22Rv1 (cell line): ENCODE measurements around the gene SPATA9.

Source experiments
- H3K27ac ChIP-seq: fragments of 450-650 bp; 2 replicates; pipeline ENCODE4 v1.5.1; 2017
- CTCF ChIP-seq: fragments of 450-650 bp; IDR thresholded peaks from 2 replicates; pipeline ENCODE4 v1.5.1; 2017; ENCODE audit warnings: mild to moderate bottlenecking
- ZFX ChIP-seq: fragments of 450-650 bp; IDR thresholded peaks from 2 replicates; pipeline ENCODE4 v1.6.1; 2017; ENCODE audit warnings: antibody characterized with exemption, borderline replicate concordance

Gene SPATA9

GRCh38 chr5:95704150-95704549 lies 21.4 kb upstream of the SPATA9 start:
- no peak overlapping the region for H3K27ac ChIP-seq

GRCh38 chr5:95701074-95701473 lies 18.3 kb upstream of the SPATA9 start:
- TF ChIP-seq ZFX: no peak
- TF ChIP-seq CTCF: no peak
- H3K27ac ChIP-seq: no peak overlapping the region

More at GRCh38 chr5:95704150-95704549, 21.4 kb upstream of the SPATA9 start:
- TF ChIP-seq ZFX: no peak
- TF ChIP-seq CTCF: no peak

GRCh38 chr5:95699337-95699736 lies 16.5 kb upstream of the SPATA9 start:
- no peak for TF ChIP-seq CTCF
- no peak for TF ChIP-seq ZFX
- peak overlapping the region; percentile 86 for H3K27ac ChIP-seq

GRCh38 chr5:95697781-95698681 lies 15.2 kb upstream of the SPATA9 start:
- peak overlapping the region; percentile 86 for H3K27ac ChIP-seq

GRCh38 chr5:95690333-95690732 lies 7.5 kb upstream of the SPATA9 start:
- TF ChIP-seq CTCF (no peak), ZFX (no peak)
- no peak overlapping the region for H3K27ac ChIP-seq

More at GRCh38 chr5:95697781-95698681, 15.2 kb upstream of the SPATA9 start:
- TF ChIP-seq CTCF (no peak), ZFX (no peak)

GRCh38 chr5:95689680-95690079 lies 6.9 kb upstream of the SPATA9 start:
- TF ChIP-seq CTCF (no peak), ZFX (no peak)
- no peak overlapping the region for H3K27ac ChIP-seq

GRCh38 chr5:95686651-95687050 lies 3.9 kb upstream of the SPATA9 start:
- TF ChIP-seq ZFX: no peak
- TF ChIP-seq CTCF: no peak
- H3K27ac ChIP-seq: no peak overlapping the region
